Neural cell (in vitro differentiated cells): ENCODE data around the gene UMAD1.

Experiments used
- EZH2 ChIP-seq: fragments of 200-600, 300-800 bp; shearing (Covaris generic), sonication (generic); IDR thresholded peaks from 2 replicates; pipeline ENCODE4 v1.6.1; 2014; ENCODE audit warnings: antibody characterized with exemption, low read length, borderline replicate concordance, mild to moderate bottlenecking; ENCODE audit not compliant: insufficient read depth, poor library complexity, severe bottlenecking
- RAD21 ChIP-seq: fragments of 450-650 bp; conservative IDR thresholded peaks from 2 replicates; pipeline ENCODE4 v1.6.1; 2014; ENCODE audit warnings: antibody characterized with exemption, mild to moderate bottlenecking, moderate library complexity

- no peak for TF ChIP-seq RAD21
- no peak for TF ChIP-seq EZH2
These were observed 23.7 kb downstream of the UMAD1 start for GRCh38 chr7:7664291-7664690.
